Daoy (cell line): ENCODE measurements around the gene HOXB2. TPM values are rescaled to one million over a fixed set of nuclear protein-coding genes. Genes with fewer than 3 reads are reported as not detected.
A peak's percentile ranks its signal among the peaks of the same experiment; 100 is the strongest.

Experiments used
- DNase-seq: peaks from one replicate; pipeline ENCODE4 v3.0.0-alpha.2; 2015; ENCODE audit warnings: low read depth
- total RNA-seq: library from RNA; depleted of rRNA; stranded (reverse); fragments of >200 nt; shearing (Covaris generic); gene quantifications from 2 replicates; pipeline ENCODE4 v1.2.3, GENCODE V29; 2014

HOXB2 gene
- total RNA-seq, 1 experiment from 2014 or later: 15.9 TPM

GRCh38 chr17:48565925-48566710, 21.2 kb upstream of the HOXB2 start:
- DNase-seq: no peak

GRCh38 chr17:48565022-48565554, 20.2 kb upstream of the HOXB2 start:
- DNase-seq: no peak

GRCh38 chr17:48564188-48565021, 19.5 kb upstream of the HOXB2 start:
- DNase-seq: no peak

GRCh38 chr17:48563867-48564187, 18.9 kb upstream of the HOXB2 start:
- no peak for DNase-seq

GRCh38 chr17:48563385-48563838, 18.5 kb upstream of the HOXB2 start:
- no peak for DNase-seq

GRCh38 chr17:48562934-48563333, 18.0 kb upstream of the HOXB2 start:
- no peak for DNase-seq

- DNase-seq: no peak
These were observed 17.2 kb upstream of the HOXB2 start for GRCh38 chr17:48561884-48562810.

- no peak for DNase-seq
These were observed 15.2 kb upstream of the HOXB2 start for GRCh38 chr17:48559840-48560817.

GRCh38 chr17:48559122-48559839, 14.4 kb upstream of the HOXB2 start:
- no peak for DNase-seq

- DNase-seq: no peak
These were observed 13.9 kb upstream of the HOXB2 start for GRCh38 chr17:48558831-48559121.

- DNase-seq: no peak
These were observed 13.3 kb upstream of the HOXB2 start for GRCh38 chr17:48558057-48558830.

- DNase-seq: no peak
These were observed 11.9 kb upstream of the HOXB2 start for GRCh38 chr17:48556576-48557401.

- no peak for DNase-seq
These were observed 11.3 kb upstream of the HOXB2 start for GRCh38 chr17:48556229-48556575.

- peak; percentile 36 for DNase-seq
These were observed 10.6 kb upstream of the HOXB2 start for GRCh38 chr17:48555258-48556228.

- DNase-seq: no peak
These were observed 9.7 kb upstream of the HOXB2 start for GRCh38 chr17:48554412-48555257.

GRCh38 chr17:48553826-48554225, 8.9 kb upstream of the HOXB2 start:
- DNase-seq: no peak
